ENCODE data around the gene PPP2R5B. TPM values are rescaled to one million over a fixed set of nuclear protein-coding genes. Genes with fewer than 3 reads are reported as not detected.

The PPP2R5B gene
- total and polyA plus RNA-seq, 9 of the 15 experiments (the other 6 are each of a cell fraction or from before 2014, with no cell fraction given), result 0.10 to 7.8 (median 3.3) TPM

GRCh38 chr11:64951529-64951928 is 27.0 kb downstream of the PPP2R5B start:
- Histone ChIP-seq H3K9me3 (replicated peaks; ENCODE audit: control insufficient read depth, insufficient read depth, low read depth, low read length) (no peaks in the 10 kb centered on the region), H3K79me2 (ENCODE audit: control insufficient read depth, insufficient read depth, low read length) (no peaks in the 10 kb centered on the region), H3K36me3 (ENCODE audit: control insufficient read depth, insufficient read depth, low read length) (no peaks in the 10 kb centered on the region), H3K4me2 (ENCODE audit: insufficient read depth, low read length) (no peak overlapping the region), H3K9me1 (ENCODE audit: control insufficient read depth, insufficient read depth, low read length) (no peaks in the 10 kb centered on the region), H3K4me3 (no peak overlapping the region), H3K9ac (ENCODE audit: insufficient read depth in 1 of 2, low read depth in 2 of 2, low read length in 2 of 2) (no peak overlapping the region), H3K4me1 (replicated peaks in 1 of 2; ENCODE audit: control insufficient read depth in 2 of 2, insufficient read depth in 2 of 2, low read length in 2 of 2) (peaks cover 0 to 3% of the 10 kb centered on the region in 2 experiments; a peak in 2 of 5 replicates), H4K20me1 (replicated peaks; ENCODE audit: control insufficient read depth, insufficient read depth, low read length) (no peaks in the 10 kb centered on the region), H2AFZ (ENCODE audit: low read depth, low read length) (no peak overlapping the region), H3K27me3 (ENCODE audit: control insufficient read depth in 2 of 2, insufficient read depth in 2 of 2, low read length in 2 of 2) (no peaks in the 10 kb centered on the region; a peak in 1 of 5 replicates), H3K27ac (ENCODE audit: extremely low read depth, low read depth, low read length) (no peak overlapping the region)
- intact Hi-C loops (cut with micrococcal nuclease) (no loop called here), in situ Hi-C loops (cut with MboI) (no loop called here)
- ChIA-PET CTCF (ENCODE audit: low intra/inter-chr PET ratio) (no interaction called here), POLR2A (interaction anchor here (0.6 to 1.5 kb wide), 3 partner anchors 12 to 56 kb away, joined by 3 to 6 read pairs (median 4); partner anchors contain the start of gene GPHA2)
- 7% methylated on average over 4 of the region's 4 CpGs for WGBS (ENCODE audit: insufficient coverage, low coverage, missing lambda C conversion rate)
- FAIRE-seq, result no peak
- ATAC-seq, result no peak
- no peak for DNase-seq (ENCODE audit: extremely low read depth in 1 of 4, low spot score in 3 of 4)
- no TSS peak for BruUV-seq (replicated peaks)
- TF ChIP-seq NCOA4 (IDR thresholded peaks at IDR 0.05; ENCODE audit: partially characterized antibody) (no peak), ASH1L (IDR thresholded peaks at IDR 0.05; ENCODE audit: borderline replicate concordance, low read depth, partially characterized antibody) (no peak), HNRNPH1 (optimal IDR thresholded peaks at IDR 0.05; ENCODE audit: low read depth, low read length) (no peak), ARNT (IDR thresholded peaks at IDR 0.05) (no peak), ZNF384 (IDR thresholded peaks at IDR 0.05; ENCODE audit: low read depth, low read length) (peak; percentile 42; the same call in 1 of the 2 replicates), ZNF76 (CRISPR knock-in tag; IDR thresholded peaks at IDR 0.05; ENCODE audit: borderline replicate concordance) (no peak), TRIM28 (IDR thresholded peaks at IDR 0.05) (no peak), EGR1 (conservative IDR thresholded peaks at IDR 0.05) (no peak), GATA2 (CRISPR knock-in tag; IDR thresholded peaks at IDR 0.05) (no peak), TFAM (CRISPR knock-in tag; conservative IDR thresholded peaks at IDR 0.05) (no peak), CEBPG (CRISPR knock-in tag; IDR thresholded peaks at IDR 0.05) (peak; percentile 77), CEBPG (tag; conservative IDR thresholded peaks at IDR 0.05 in 1 of 2, IDR thresholded peaks at IDR 0.05 in 1 of 2) (0 out of 4 replicates have a peak, but pooled peaks of 1 of the 2 experiments have one; percentile 29), ZNF239 (CRISPR knock-in tag; IDR thresholded peaks at IDR 0.05) (no peak), TEAD2 (tag; IDR thresholded peaks at IDR 0.05) (no peak), ZNF75A (CRISPR knock-in tag; IDR thresholded peaks at IDR 0.05) (no peak), MTA3 (IDR thresholded peaks at IDR 0.05; ENCODE audit: borderline replicate concordance) (no peak), ATF1 (CRISPR knock-in tag; IDR thresholded peaks at IDR 0.05) (no peak), ATF1 (tag; IDR thresholded peaks at IDR 0.05) (no peak), ZBTB12 (CRISPR knock-in tag; IDR thresholded peaks at IDR 0.05) (no peak), MAX (CRISPR knock-in tag; IDR thresholded peaks at IDR 0.05) (no peak), MTF1 (CRISPR knock-in tag; IDR thresholded peaks at IDR 0.05; ENCODE audit: borderline replicate concordance) (no peak), ZNF140 (CRISPR knock-in tag; IDR thresholded peaks at IDR 0.05) (no peak), ETV1 (tag; conservative IDR thresholded peaks at IDR 0.05; ENCODE audit: low read depth) (no peak), ZNF408 (CRISPR knock-in tag; IDR thresholded peaks at IDR 0.05; ENCODE audit: low read depth) (no peak), ZNF77 (CRISPR knock-in tag; IDR thresholded peaks at IDR 0.05) (no peak)
